Skeletal muscle tissue (tissue), 4 donors: ENCODE results near the gene ABCG4. TPM values are rescaled to one million over a fixed set of nuclear protein-coding genes. Genes with fewer than 3 reads are reported as not detected.

Experiments
- H3K27ac ChIP-seq: one replicate; pipeline ENCODE4 v1.7.0; 2013; ENCODE audit warnings: mild to moderate bottlenecking, low read depth, low read length, inconsistent platforms
- H3K27me3 ChIP-seq, 3 donors: one replicate each; pipeline ENCODE4 v1.7.0; 2013; ENCODE audit warnings: low read length in 3 of 3; ENCODE audit not compliant: control insufficient read depth in 3 of 3, insufficient read depth in 3 of 3
- H3K36me3 ChIP-seq, 3 donors: one replicate each; pipeline ENCODE4 v1.7.0; 2013; ENCODE audit warnings: low read length in 3 of 3; ENCODE audit not compliant: control insufficient read depth in 3 of 3, insufficient read depth in 3 of 3
- H3K4me1 ChIP-seq, 3 donors: one replicate each; pipeline ENCODE4 v1.7.0; 2013; ENCODE audit warnings: low read length in 3 of 3, mild to moderate bottlenecking in 3 of 3; ENCODE audit not compliant: control insufficient read depth in 3 of 3, insufficient read depth in 3 of 3
- H3K4me3 ChIP-seq, 3 donors: one replicate each; pipeline ENCODE4 v1.7.0; 2013; ENCODE audit warnings: low read length in 3 of 3
- H3K9ac ChIP-seq, 3 donors: one replicate each; pipeline ENCODE4 v1.7.0; 2013; ENCODE audit warnings: low read length in 3 of 3, mild to moderate bottlenecking in 3 of 3, moderate library complexity in 2 of 3, low read depth in 1 of 3
- H3K9me3 ChIP-seq, 3 donors: one replicate each; pipeline ENCODE4 v1.7.0; 2013; ENCODE audit warnings: low read length in 3 of 3; ENCODE audit not compliant: control insufficient read depth in 3 of 3
- total RNA-seq: library from RNA; depleted of rRNA; stranded (reverse); fragments of >200 nt; gene quantifications from one replicate; pipeline ENCODE4 v1.2.3, GENCODE V29; 2014
- donor health status: Osteomylitis.

ABCG4 gene
- total RNA-seq, 1 donor from 2014 or later: under 0.01 TPM

GRCh38 chr11:119149786-119150275 lies 979 bp downstream of the ABCG4 start:
- Histone ChIP-seq H3K27me3 (peaks cover 10 to 29% (median 25%) of the 10 kb centered on the region in 3 donors), H3K27ac (no peak overlapping the region), H3K9ac (no peak overlapping the region), H3K4me3 (no peak overlapping the region), H3K4me1 (peaks cover 8 to 20% (median 12%) of the 10 kb centered on the region in 3 donors), H3K36me3 (no peaks in the 10 kb centered on the region), H3K9me3 (no peaks in the 10 kb centered on the region)

- Histone ChIP-seq H3K36me3 (no peaks in the 10 kb centered on the region), H3K4me3 (no peak overlapping the region), H3K4me1 (peaks cover 8 to 20% (median 12%) of the 10 kb centered on the region in 3 donors), H3K27ac (no peak overlapping the region), H3K9ac (no peak overlapping the region), H3K9me3 (no peaks in the 10 kb centered on the region), H3K27me3 (peaks cover 10 to 32% (median 25%) of the 10 kb centered on the region in 3 donors)
These were observed 3.2 kb downstream of the ABCG4 start for GRCh38 chr11:119152043-119152442.

- no peak overlapping the region for H3K4me3 ChIP-seq
- no peak overlapping the region for H3K27ac ChIP-seq
- H3K36me3 ChIP-seq: no peaks in the 10 kb centered on the region
- H3K27me3 ChIP-seq: peaks cover 10 to 32% (median 25%) of the 10 kb centered on the region in 3 donors
- H3K9me3 ChIP-seq: no peaks in the 10 kb centered on the region
- H3K9ac ChIP-seq: no peak overlapping the region
- peaks cover 8 to 20% (median 12%) of the 10 kb centered on the region in 3 donors for H3K4me1 ChIP-seq
These were observed 3.8 kb downstream of the ABCG4 start for GRCh38 chr11:119152604-119153003.

GRCh38 chr11:119153049-119153818 lies 4.4 kb downstream of the ABCG4 start:
- no peak overlapping the region for H3K27ac ChIP-seq
- H3K4me1 ChIP-seq: peaks cover 6 to 16% (median 9%) of the 10 kb centered on the region in 3 donors
- H3K9ac ChIP-seq: no peak overlapping the region
- peaks cover 6 to 27% (median 19%) of the 10 kb centered on the region in 3 donors for H3K27me3 ChIP-seq
- no peak overlapping the region for H3K4me3 ChIP-seq
- no peaks in the 10 kb centered on the region for H3K9me3 ChIP-seq
- no peaks in the 10 kb centered on the region for H3K36me3 ChIP-seq

- H3K9ac ChIP-seq: no peak overlapping the region
These were observed 5.3 kb downstream of the ABCG4 start for GRCh38 chr11:119154178-119154577.

GRCh38 chr11:119155733-119156492 lies 7.1 kb downstream of the ABCG4 start:
- Histone ChIP-seq H3K9me3 (no peaks in the 10 kb centered on the region), H3K4me1 (no peaks in the 10 kb centered on the region), H3K27me3 (peaks cover under 1 to 10% (median 2%) of the 10 kb centered on the region in 3 donors), H3K27ac (no peak overlapping the region), H3K9ac (no peak overlapping the region), H3K36me3 (no peaks in the 10 kb centered on the region), H3K4me3 (no peak overlapping the region)

More at GRCh38 chr11:119154178-119154577, 5.3 kb downstream of the ABCG4 start:
- Histone ChIP-seq H3K27ac (no peak overlapping the region), H3K4me3 (no peak overlapping the region), H3K9me3 (no peaks in the 10 kb centered on the region), H3K27me3 (peaks cover 6 to 22% (median 18%) of the 10 kb centered on the region in 3 donors), H3K36me3 (no peaks in the 10 kb centered on the region), H3K4me1 (peaks cover 0 to 8% (median 4%) of the 10 kb centered on the region in 3 donors)

- Histone ChIP-seq H3K9me3 (no peaks in the 10 kb centered on the region), H3K9ac (no peak overlapping the region), H3K4me1 (no peaks in the 10 kb centered on the region), H3K27ac (no peak overlapping the region), H3K27me3 (peaks cover 0 to 10% (median 2%) of the 10 kb centered on the region in 3 donors), H3K36me3 (no peaks in the 10 kb centered on the region), H3K4me3 (no peak overlapping the region)
These were observed 7.6 kb downstream of the ABCG4 start for GRCh38 chr11:119156496-119156895.

- no peaks in the 10 kb centered on the region for H3K9me3 ChIP-seq
- no peaks in the 10 kb centered on the region for H3K4me1 ChIP-seq
- H3K9ac ChIP-seq: no peak overlapping the region
- H3K4me3 ChIP-seq: no peak overlapping the region
- H3K27ac ChIP-seq: no peak overlapping the region
- H3K36me3 ChIP-seq: no peaks in the 10 kb centered on the region
- H3K27me3 ChIP-seq: peaks cover 0 to 10% (median 2%) of the 10 kb centered on the region in 3 donors
These were observed 8.2 kb downstream of the ABCG4 start for GRCh38 chr11:119157063-119157462.

- H3K27ac ChIP-seq: no peak overlapping the region
- no peaks in the 10 kb centered on the region for H3K36me3 ChIP-seq
- peaks cover 0 to 10% (median 0%) of the 10 kb centered on the region in 3 donors for H3K27me3 ChIP-seq
- H3K9ac ChIP-seq: no peak overlapping the region
- H3K4me3 ChIP-seq: no peak overlapping the region
- H3K4me1 ChIP-seq: no peaks in the 10 kb centered on the region
- H3K9me3 ChIP-seq: no peaks in the 10 kb centered on the region
These were observed 9.6 kb downstream of the ABCG4 start for GRCh38 chr11:119158467-119158866.

GRCh38 chr11:119160151-119160550 lies 11.3 kb downstream of the ABCG4 start:
- Histone ChIP-seq H3K4me3 (no peak overlapping the region), H3K36me3 (no peaks in the 10 kb centered on the region), H3K9me3 (no peaks in the 10 kb centered on the region), H3K27ac (no peak overlapping the region), H3K9ac (no peak overlapping the region), H3K27me3 (peaks cover 0 to 3% (median 0%) of the 10 kb centered on the region in 3 donors), H3K4me1 (no peaks in the 10 kb centered on the region)
